Gastrocnemius medialis (tissue), 4 donors: ENCODE measurements around the gene TMEM213.

ENCODE experiments used
- CTCF ChIP-seq, 5 experiments: fragments of 450-650 bp in 3 of 5; fragments of 200-600 bp in 2 of 5; sonication (generic) in 2 of 5; IDR thresholded peaks in 4 of 5; conservative IDR thresholded peaks in 1 of 5; 1 replicate in 4 of 5; 2 replicates in 1 of 5; pipeline ENCODE4 v1.5.1; 2016 to 2019; ENCODE audit warnings: antibody characterized with exemption in 5 of 5, mild to moderate bottlenecking in 3 of 5, moderate library complexity in 3 of 5
- POLR2A ChIP-seq, 2 donors: fragments of 450-650 bp; IDR thresholded peaks; one replicate each; pipeline ENCODE4 v1.6.1; 2017; ENCODE audit warnings: antibody characterized with exemption in 2 of 2, mild to moderate bottlenecking in 2 of 2, moderate library complexity in 2 of 2

- TF ChIP-seq CTCF (IDR thresholded peaks at IDR 0.05 in 4 of 5, conservative IDR thresholded peaks at IDR 0.05 in 1 of 5) = no peak
- TF ChIP-seq POLR2A (IDR thresholded peaks at IDR 0.05) = no peak
Observed at GRCh38 chr7:138801256-138801655, 3.5 kb downstream of the TMEM213 start.
